Hepatocyte (in vitro differentiated cells): ENCODE measurements around the gene PNLIP. TPM values are rescaled to one million over a fixed set of nuclear protein-coding genes. Genes with fewer than 3 reads are reported as not detected.

Experiments used
- DNase-seq: peaks from one replicate; pipeline ENCODE4 v3.0.0-alpha.2; 2016; ENCODE audit warnings: low spot score
- H2AFZ ChIP-seq: fragments of 200-600 bp; sonication (generic); 2 replicates; pipeline ENCODE4 v1.6.0; 2016; ENCODE audit warnings: antibody characterized with exemption, mild to moderate bottlenecking
- H3K27ac ChIP-seq: fragments of 200-600 bp; sonication (generic); 2 replicates; pipeline ENCODE4 v1.5.1; 2016; ENCODE audit warnings: mild to moderate bottlenecking
- H3K27me3 ChIP-seq: fragments of 200-600 bp; sonication (generic); 2 replicates; pipeline ENCODE4 v1.6.1; 2016
- H3K36me3 ChIP-seq: fragments of 200-600 bp; sonication (generic); replicated peaks from 2 replicates; pipeline ENCODE4 v1.5.1; 2016; ENCODE audit warnings: low read depth; ENCODE audit not compliant: insufficient read depth
- H3K4me1 ChIP-seq: fragments of 200-600 bp; sonication (generic); 2 replicates; pipeline ENCODE4 v1.5.1; 2016; ENCODE audit warnings: mild to moderate bottlenecking, moderate library complexity; ENCODE audit not compliant: insufficient read depth
- H3K4me2 ChIP-seq: fragments of 200-600 bp; sonication (generic); 2 replicates; pipeline ENCODE4 v1.6.0; 2016
- H3K4me3 ChIP-seq: fragments of 200-600 bp; sonication (generic); 2 replicates; pipeline ENCODE4 v1.5.1; 2016; ENCODE audit warnings: mild to moderate bottlenecking
- H3K79me2 ChIP-seq: fragments of 200-600 bp; sonication (generic); 2 replicates; pipeline ENCODE4 v1.6.0; 2017; ENCODE audit warnings: mild to moderate bottlenecking
- H3K9me2 ChIP-seq: fragments of 200-600 bp; sonication (generic); replicated peaks from 2 replicates; pipeline ENCODE4 v1.6.0; 2017; ENCODE audit warnings: mild to moderate bottlenecking; ENCODE audit not compliant: insufficient read depth
- H3K9me3 ChIP-seq: fragments of 200-600 bp; sonication (generic); 2 replicates; pipeline ENCODE4 v1.5.1; 2016; ENCODE audit warnings: low read depth, mild to moderate bottlenecking
- H4K20me1 ChIP-seq: fragments of 200-600 bp; sonication (generic); 2 replicates; pipeline ENCODE4 v1.6.0; 2016; ENCODE audit warnings: mild to moderate bottlenecking; ENCODE audit not compliant: insufficient read depth, poor library complexity, severe bottlenecking
- CTCF ChIP-seq: fragments of 200-600 bp; sonication (generic); IDR thresholded peaks from 2 replicates; pipeline ENCODE4 v1.5.1; 2016; ENCODE audit warnings: antibody characterized with exemption, mild to moderate bottlenecking; ENCODE audit not compliant: poor library complexity
- EZH2 ChIP-seq: fragments of 200-600 bp; sonication (generic); IDR thresholded peaks from 2 replicates; pipeline ENCODE4 v1.6.1; 2016; ENCODE audit warnings: antibody characterized with exemption, mild to moderate bottlenecking, borderline replicate concordance
- EZH2phosphoT487 ChIP-seq: fragments of 200-600 bp; sonication (generic); IDR thresholded peaks from one replicate; pipeline ENCODE4 v1.6.1; 2018; ENCODE audit warnings: antibody characterized with exemption, mild to moderate bottlenecking, low read depth, moderate library complexity; ENCODE audit not compliant: unreplicated experiment, severe bottlenecking
- WGBS: methylation state at CpG from one replicate; pipeline ENCODE4 v1.1.6; 2016; ENCODE audit warnings: low lambda C conversion rate; ENCODE audit errors: missing lambda C conversion rate; 5-methylcytosine and 5-hydroxymethylcytosine counted together
- polyA plus RNA-seq: library from polyadenylated mRNA; unstranded; fragments of >200 nt; fragmentation: Nextera tagmentation; extraction: Ambion mirVana; gene quantifications from 2 replicates; pipeline ENCODE4 v1.2.1, GENCODE V29; 2016
- total RNA-seq: library from RNA; depleted of rRNA; stranded (reverse); fragments of >200 nt; gene quantifications from 2 replicates; pipeline ENCODE4 v1.2.3, GENCODE V29; 2014

PNLIP gene
- total and polyA plus RNA-seq, 2 experiments from 2014 or later = 0.13 TPM; not detected in 1

- Histone ChIP-seq H3K36me3 (no peaks in the 10 kb centered on the region), H4K20me1 (no peaks in the 10 kb centered on the region), H3K27ac (no peak overlapping the region), H3K79me2 (no peaks in the 10 kb centered on the region), H3K4me3 (no peak overlapping the region), H3K9me3 (no peaks in the 10 kb centered on the region), H2AFZ (no peak overlapping the region), H3K4me2 (no peak overlapping the region), H3K9me2 (no peaks in the 10 kb centered on the region), H3K27me3 (peaks cover 6% of the 10 kb centered on the region), H3K4me1 (no peaks in the 10 kb centered on the region)
- peak; percentile 61 for DNase-seq
- TF ChIP-seq CTCF (peak; percentile 75), EZH2phosphoT487 (no peak)
- WGBS = 39% methylated on average over 10 of the region's 10 CpGs
These were observed 24.1 kb upstream of the PNLIP start for GRCh38 chr10:116521424-116522290.

GRCh38 chr10:116522803-116523381, 22.8 kb upstream of the PNLIP start:
- WGBS = 87% methylated on average over 8 of the region's 8 CpGs
- no peak overlapping the region for H3K27ac ChIP-seq
- TF ChIP-seq EZH2 = no peak
- no peak for TF ChIP-seq EZH2phosphoT487
- no peak for TF ChIP-seq CTCF
- no peak for DNase-seq
- no peaks in the 10 kb centered on the region for H3K36me3 ChIP-seq
- H3K4me1 ChIP-seq = no peaks in the 10 kb centered on the region
- H4K20me1 ChIP-seq = no peaks in the 10 kb centered on the region
- H3K4me3 ChIP-seq = no peak overlapping the region
- no peaks in the 10 kb centered on the region for H3K9me2 ChIP-seq
- no peak overlapping the region for H3K4me2 ChIP-seq
- no peaks in the 10 kb centered on the region for H3K9me3 ChIP-seq
- no peak overlapping the region for H2AFZ ChIP-seq
- H3K27me3 ChIP-seq = peaks cover 6% of the 10 kb centered on the region
- H3K79me2 ChIP-seq = no peaks in the 10 kb centered on the region

GRCh38 chr10:116524736-116525135, 21.0 kb upstream of the PNLIP start:
- H2AFZ ChIP-seq = no peak overlapping the region
- H3K79me2 ChIP-seq = no peaks in the 10 kb centered on the region
- no peak overlapping the region for H3K4me3 ChIP-seq
- H4K20me1 ChIP-seq = no peaks in the 10 kb centered on the region
- no peak for TF ChIP-seq CTCF
- no peak for TF ChIP-seq EZH2phosphoT487
- no peak for TF ChIP-seq EZH2
- no peaks in the 10 kb centered on the region for H3K36me3 ChIP-seq
- WGBS = 87% methylated on average over 3 of the region's 3 CpGs
- DNase-seq = no peak
- H3K9me2 ChIP-seq = no peaks in the 10 kb centered on the region
- no peak overlapping the region for H3K4me2 ChIP-seq
- H3K27me3 ChIP-seq = peaks cover 6% of the 10 kb centered on the region
- no peak overlapping the region for H3K27ac ChIP-seq
- H3K9me3 ChIP-seq = no peaks in the 10 kb centered on the region
- no peaks in the 10 kb centered on the region for H3K4me1 ChIP-seq
